ENCODE results near the gene GRM8.

DNA sequence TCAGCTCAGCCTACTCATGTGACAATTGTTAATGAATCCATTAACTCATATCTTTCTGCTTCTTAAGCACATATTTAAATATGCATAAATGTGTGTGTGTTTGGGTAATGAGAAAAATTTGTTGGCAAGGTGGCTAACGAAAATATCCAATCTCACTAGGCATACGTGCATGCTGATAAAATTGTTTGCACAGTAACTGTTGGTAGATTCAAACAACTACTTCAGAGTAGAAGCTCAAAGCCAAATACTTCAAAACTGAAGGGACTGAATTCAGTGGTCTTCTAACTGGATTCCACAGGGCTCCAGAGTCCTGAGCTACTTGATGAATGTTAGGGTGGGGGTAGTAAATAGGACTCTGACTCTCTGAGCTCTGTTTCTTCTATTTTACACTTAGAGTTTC, 757.0 kb downstream of the GRM8 start:
- TF ChIP-seq, protein P1, sequence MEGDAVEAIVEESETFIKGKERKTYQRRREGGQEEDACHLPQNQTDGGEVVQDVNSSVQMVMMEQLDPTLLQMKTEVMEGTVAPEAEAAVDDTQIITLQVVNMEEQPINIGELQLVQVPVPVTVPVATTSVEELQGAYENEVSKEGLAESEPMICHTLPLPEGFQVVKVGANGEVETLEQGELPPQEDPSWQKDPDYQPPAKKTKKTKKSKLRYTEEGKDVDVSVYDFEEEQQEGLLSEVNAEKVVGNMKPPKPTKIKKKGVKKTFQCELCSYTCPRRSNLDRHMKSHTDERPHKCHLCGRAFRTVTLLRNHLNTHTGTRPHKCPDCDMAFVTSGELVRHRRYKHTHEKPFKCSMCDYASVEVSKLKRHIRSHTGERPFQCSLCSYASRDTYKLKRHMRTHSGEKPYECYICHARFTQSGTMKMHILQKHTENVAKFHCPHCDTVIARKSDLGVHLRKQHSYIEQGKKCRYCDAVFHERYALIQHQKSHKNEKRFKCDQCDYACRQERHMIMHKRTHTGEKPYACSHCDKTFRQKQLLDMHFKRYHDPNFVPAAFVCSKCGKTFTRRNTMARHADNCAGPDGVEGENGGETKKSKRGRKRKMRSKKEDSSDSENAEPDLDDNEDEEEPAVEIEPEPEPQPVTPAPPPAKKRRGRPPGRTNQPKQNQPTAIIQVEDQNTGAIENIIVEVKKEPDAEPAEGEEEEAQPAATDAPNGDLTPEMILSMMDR (IDR thresholded peaks at IDR 0.05), result no peak
- TF ChIP-seq POLR2AphosphoS5 (IDR thresholded peaks at IDR 0.05) (no peak), POLR2A (IDR thresholded peaks at IDR 0.05; ENCODE audit: low read depth) (no peak), EP300 (IDR thresholded peaks at IDR 0.05) (no peak)
